Neutrophil (primary cell): ENCODE measurements around the gene TTC3.

Experiments used
- H3K27ac ChIP-seq: fragments of 200-600 bp; sonication (generic); 2 replicates; pipeline ENCODE4 v1.5.1; 2016; ENCODE audit warnings: mild to moderate bottlenecking, moderate library complexity
- H3K27me3 ChIP-seq: fragments of 200-600 bp; sonication (generic); 2 replicates; pipeline ENCODE4 v1.6.0; 2016; ENCODE audit warnings: mild to moderate bottlenecking
- H3K36me3 ChIP-seq: fragments of 200-600 bp; sonication (generic); 2 replicates; pipeline ENCODE4 v1.5.1; 2017
- H3K4me1 ChIP-seq, 2 experiments: fragments of 200-600 bp in 1 of 2; sonication (generic) in 1 of 2; 1 replicate in 1 of 2; 2 replicates in 1 of 2; pipeline versions ENCODE4 v1.5.1 to v1.6.1; 2013 to 2016; ENCODE audit warnings: low read depth in 1 of 2, low read length in 1 of 2, mild to moderate bottlenecking in 1 of 2, moderate library complexity in 1 of 2; ENCODE audit not compliant: control insufficient read depth in 1 of 2, insufficient read depth in 1 of 2
- H3K4me3 ChIP-seq, 2 experiments: fragments of 200-600 bp in 1 of 2; sonication (generic) in 1 of 2; 1 replicate in 1 of 2; 2 replicates in 1 of 2; pipeline ENCODE4 v1.5.1; 2013 to 2016; ENCODE audit warnings: low read depth in 1 of 2, low read length in 1 of 2, mild to moderate bottlenecking in 1 of 2, moderate library complexity in 1 of 2
- H3K9me3 ChIP-seq: fragments of 200-600 bp; sonication (generic); 2 replicates; pipeline ENCODE4 v1.5.1; 2016
- TF ChIP-seq, protein P1 (sequence below): fragments of 200-600 bp; sonication (generic); IDR thresholded peaks from 2 replicates; pipeline ENCODE4 v1.5.1; 2016; ENCODE audit warnings: antibody characterized with exemption

The TTC3 gene

DNA sequence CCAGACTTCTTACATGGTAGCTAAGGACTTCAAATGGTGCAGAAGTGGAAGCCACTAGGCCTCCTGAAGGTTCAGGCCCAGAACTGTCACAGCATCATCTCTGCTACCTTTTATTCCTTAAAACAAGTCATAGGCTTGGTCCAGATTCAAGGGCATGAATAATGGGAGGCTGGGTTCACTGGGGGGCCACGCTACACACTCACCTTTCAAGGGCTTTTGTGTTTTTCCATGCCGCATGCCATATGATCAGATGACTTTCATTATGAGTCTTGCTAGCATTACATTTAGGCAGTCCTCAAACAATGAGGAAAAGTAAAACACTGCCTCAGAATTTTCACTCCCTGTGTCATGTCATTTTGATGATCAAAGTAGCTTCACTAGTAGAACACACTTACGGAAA lies 110.7 kb downstream of the TTC3 start:
- TF ChIP-seq, protein P1, sequence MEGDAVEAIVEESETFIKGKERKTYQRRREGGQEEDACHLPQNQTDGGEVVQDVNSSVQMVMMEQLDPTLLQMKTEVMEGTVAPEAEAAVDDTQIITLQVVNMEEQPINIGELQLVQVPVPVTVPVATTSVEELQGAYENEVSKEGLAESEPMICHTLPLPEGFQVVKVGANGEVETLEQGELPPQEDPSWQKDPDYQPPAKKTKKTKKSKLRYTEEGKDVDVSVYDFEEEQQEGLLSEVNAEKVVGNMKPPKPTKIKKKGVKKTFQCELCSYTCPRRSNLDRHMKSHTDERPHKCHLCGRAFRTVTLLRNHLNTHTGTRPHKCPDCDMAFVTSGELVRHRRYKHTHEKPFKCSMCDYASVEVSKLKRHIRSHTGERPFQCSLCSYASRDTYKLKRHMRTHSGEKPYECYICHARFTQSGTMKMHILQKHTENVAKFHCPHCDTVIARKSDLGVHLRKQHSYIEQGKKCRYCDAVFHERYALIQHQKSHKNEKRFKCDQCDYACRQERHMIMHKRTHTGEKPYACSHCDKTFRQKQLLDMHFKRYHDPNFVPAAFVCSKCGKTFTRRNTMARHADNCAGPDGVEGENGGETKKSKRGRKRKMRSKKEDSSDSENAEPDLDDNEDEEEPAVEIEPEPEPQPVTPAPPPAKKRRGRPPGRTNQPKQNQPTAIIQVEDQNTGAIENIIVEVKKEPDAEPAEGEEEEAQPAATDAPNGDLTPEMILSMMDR: no peak
- Histone ChIP-seq H3K4me3 (no peak overlapping the region), H3K27me3 (no peaks in the 10 kb centered on the region), H3K4me1 (no peaks in the 10 kb centered on the region), H3K9me3 (no peaks in the 10 kb centered on the region), H3K36me3 (peaks cover 22% of the 10 kb centered on the region), H3K27ac (no peak overlapping the region)

DNA sequence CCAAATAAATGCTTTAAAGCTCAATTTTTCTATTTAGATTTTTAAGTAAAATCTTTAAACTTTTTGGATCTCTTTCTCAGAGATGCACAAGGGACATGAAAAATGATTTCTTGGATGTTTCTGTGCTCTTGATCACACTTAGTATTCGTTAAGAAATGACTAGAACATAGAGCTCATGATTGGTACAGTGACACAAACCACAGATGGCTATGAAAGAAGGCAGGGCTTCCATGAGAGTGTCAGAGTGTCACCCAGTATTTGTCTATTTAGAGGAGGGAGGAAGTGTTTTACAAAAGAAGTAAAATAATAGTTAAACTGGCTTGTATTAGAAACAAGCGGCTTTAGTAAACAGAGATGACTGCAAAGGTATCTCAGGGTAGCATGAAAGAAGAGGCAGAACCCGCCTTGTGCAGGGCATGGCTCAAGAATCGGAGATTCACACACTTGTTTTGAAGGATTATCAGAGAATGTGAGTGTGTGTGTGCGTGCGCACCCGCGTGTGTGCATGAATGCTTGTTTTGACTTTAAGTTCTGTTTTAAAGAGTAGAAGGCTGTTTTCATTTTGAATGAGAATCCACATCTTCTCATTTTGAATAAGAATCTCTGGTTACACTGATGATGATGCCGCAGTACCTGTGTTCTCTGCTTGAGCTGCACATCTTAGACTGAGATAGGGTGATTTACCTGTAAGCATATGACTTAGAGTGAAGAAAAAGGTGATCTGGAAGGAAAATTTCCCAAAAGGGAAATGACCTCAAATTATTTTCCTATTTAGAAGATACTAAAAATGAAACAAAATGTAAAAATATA lies 111.9 kb downstream of the TTC3 start:
- TF ChIP-seq, protein P1: no peak
- peaks cover 32% of the 10 kb centered on the region for H3K36me3 ChIP-seq

DNA sequence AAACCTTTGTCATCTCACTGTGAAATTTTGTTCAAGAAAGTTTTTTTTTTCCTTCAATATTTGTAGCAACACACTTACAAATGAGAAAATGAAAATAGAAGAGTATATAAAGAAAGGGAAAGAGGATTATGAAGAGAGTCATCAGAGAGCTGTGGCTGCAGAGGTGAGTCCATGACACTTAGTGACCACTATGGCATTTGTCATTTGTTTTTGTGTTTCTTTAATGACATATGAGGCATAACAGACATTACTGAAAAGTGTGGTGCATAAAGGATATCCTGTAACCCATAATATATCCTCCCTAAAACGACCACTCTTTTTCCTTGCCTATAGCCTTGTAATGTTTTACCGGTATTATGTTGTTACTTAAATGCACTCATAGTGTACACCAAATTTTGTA lies 113.9 kb downstream of the TTC3 start:
- H3K27me3 ChIP-seq: no peaks in the 10 kb centered on the region
- no peaks in the 10 kb centered on the region for H3K9me3 ChIP-seq
- H3K36me3 ChIP-seq: peaks cover 45% of the 10 kb centered on the region
- TF ChIP-seq, protein P1: no peak
- H3K4me3 ChIP-seq: no peak overlapping the region
- no peaks in the 10 kb centered on the region for H3K4me1 ChIP-seq
- no peak overlapping the region for H3K27ac ChIP-seq

More for the DNA sequence above, 111.9 kb downstream of the TTC3 start:
- no peaks in the 10 kb centered on the region for H3K27me3 ChIP-seq
- no peaks in the 10 kb centered on the region for H3K9me3 ChIP-seq
- no peak overlapping the region for H3K4me3 ChIP-seq
- no peaks in the 10 kb centered on the region for H3K4me1 ChIP-seq
- no peak overlapping the region for H3K27ac ChIP-seq

DNA sequence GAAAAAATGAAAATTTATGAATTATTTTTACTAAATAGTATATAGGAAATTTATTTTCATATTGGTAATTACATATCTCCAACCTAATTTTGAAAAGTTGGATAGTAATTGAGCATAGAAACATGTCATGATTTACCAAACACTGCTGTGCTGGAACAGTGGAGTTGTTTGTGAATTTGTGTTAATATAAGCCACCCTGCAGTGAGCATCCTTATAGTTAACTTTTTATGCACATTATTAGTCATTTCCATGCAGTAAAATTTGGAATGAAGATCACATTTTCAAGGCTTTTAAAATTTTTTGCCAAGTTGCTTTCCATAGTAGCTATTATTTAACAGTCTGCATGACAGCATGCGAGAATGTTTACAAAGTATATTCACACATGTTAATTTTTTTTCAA lies 115.8 kb downstream of the TTC3 start:
- TF ChIP-seq, protein P1: no peak
- H3K36me3 ChIP-seq: peaks cover 57% of the 10 kb centered on the region
- H3K9me3 ChIP-seq: no peaks in the 10 kb centered on the region

DNA sequence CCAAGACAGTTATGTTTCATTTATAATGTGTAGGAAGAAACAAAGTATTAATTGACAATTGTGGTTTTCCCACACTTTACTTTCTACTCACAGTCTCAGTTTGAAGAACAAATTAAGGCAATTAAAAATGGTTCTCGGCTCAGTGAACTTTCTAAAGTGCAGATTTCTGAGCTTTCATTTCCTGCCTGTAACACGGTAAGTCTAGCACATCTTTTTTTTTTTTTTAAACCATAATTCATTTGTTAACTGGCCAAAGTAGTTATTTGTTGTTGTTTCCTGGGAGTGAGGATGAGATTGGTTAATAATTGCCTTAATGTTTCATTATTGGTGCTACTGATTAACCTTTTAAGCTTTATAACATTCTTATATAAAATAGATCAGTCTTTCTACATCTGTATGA lies 119.0 kb downstream of the TTC3 start:
- no peak overlapping the region for H3K27ac ChIP-seq
- H3K4me3 ChIP-seq: no peak overlapping the region
- no peaks in the 10 kb centered on the region for H3K27me3 ChIP-seq
- H3K4me1 ChIP-seq: no peaks in the 10 kb centered on the region
- no peaks in the 10 kb centered on the region for H3K9me3 ChIP-seq
- H3K36me3 ChIP-seq: peaks cover 76% of the 10 kb centered on the region
- TF ChIP-seq, protein P1: no peak

More for the DNA sequence above, 115.8 kb downstream of the TTC3 start:
- Histone ChIP-seq H3K27ac (no peak overlapping the region), H3K27me3 (no peaks in the 10 kb centered on the region), H3K4me1 (no peaks in the 10 kb centered on the region), H3K4me3 (no peak overlapping the region)
